Thyroid gland (tissue), 4 donors: ENCODE measurements around the gene AMFR.

Experiments used
- CTCF ChIP-seq, 6 experiments: fragments of 200-600 bp in 3 of 6; fragments of 450-650 bp in 3 of 6; sonication (generic) in 3 of 6; IDR thresholded peaks; one replicate each; pipeline ENCODE4 v1.5.1; 2016 to 2019; ENCODE audit warnings: antibody characterized with exemption in 6 of 6, mild to moderate bottlenecking in 2 of 6, inconsistent platforms in 1 of 6, moderate library complexity in 1 of 6
- POLR2A ChIP-seq, 2 donors: fragments of 450-650 bp; IDR thresholded peaks; one replicate each; pipeline ENCODE4 v1.6.1; 2017; ENCODE audit warnings: antibody characterized with exemption in 2 of 2, mild to moderate bottlenecking in 2 of 2, moderate library complexity in 1 of 2

GRCh38 chr16:56317998-56318826 lies 107.1 kb downstream of the AMFR start:
- TF ChIP-seq CTCF (IDR thresholded peaks at IDR 0.05) (peak; percentile 87 to 98 (median 94)), POLR2A (IDR thresholded peaks at IDR 0.05) (no peak)
